GM23338 (cell line): ENCODE results near the gene MTARC1. TPM values are rescaled to one million over a fixed set of nuclear protein-coding genes. Genes with fewer than 3 reads are reported as not detected.

ENCODE experiments used
- ATAC-seq: fragments of 200-7000 bp; cut with Tn5 transposase; 3 replicates; pipeline ENCODE4 v1.9.1; 2020
- DNase-seq: peaks from one replicate; pipeline ENCODE4 v3.0.0-alpha.2; 2015; ENCODE audit warnings: low spot score
- H2AFZ ChIP-seq: fragments of 200-600 bp; sonication (generic); 2 replicates; pipeline ENCODE4 v1.8.0; 2016; ENCODE audit warnings: antibody characterized with exemption, mild to moderate bottlenecking, moderate library complexity
- H3F3A ChIP-seq: fragments of 200-600 bp; sonication (generic); replicated peaks from 2 replicates; pipeline ENCODE4 v1.8.0; 2017; ENCODE audit warnings: antibody characterized with exemption, mixed run types, low read depth
- H3K27ac ChIP-seq: fragments of 200-600 bp; sonication (generic); 2 replicates; pipeline ENCODE4 v1.6.1; 2016; ENCODE audit warnings: low read depth
- H3K27me3 ChIP-seq: fragments of 200-600 bp; sonication (generic); 2 replicates; pipeline ENCODE4 v1.8.0; 2016; ENCODE audit warnings: mild to moderate bottlenecking, mixed run types, moderate library complexity; ENCODE audit not compliant: insufficient read depth
- H3K36me3 ChIP-seq: fragments of 200-600 bp; sonication (generic); 2 replicates; pipeline ENCODE4 v1.8.0; 2016; ENCODE audit warnings: mild to moderate bottlenecking; ENCODE audit not compliant: insufficient read depth
- H3K4me1 ChIP-seq: fragments of 200-600 bp; sonication (generic); 2 replicates; pipeline ENCODE4 v1.8.0; 2016; ENCODE audit warnings: mild to moderate bottlenecking, moderate library complexity; ENCODE audit not compliant: insufficient read depth
- H3K4me2 ChIP-seq: fragments of 200-600 bp; sonication (generic); 2 replicates; pipeline ENCODE4 v1.7.1; 2017; ENCODE audit warnings: mixed run types
- H3K4me3 ChIP-seq: fragments of 200-600 bp; sonication (generic); 2 replicates; pipeline ENCODE4 v1.6.1; 2016; ENCODE audit warnings: mixed run types
- H3K79me2 ChIP-seq: fragments of 200-600 bp; sonication (generic); replicated peaks from 2 replicates; pipeline ENCODE4 v1.8.0; 2017; ENCODE audit warnings: mild to moderate bottlenecking; ENCODE audit not compliant: insufficient read depth
- H3K9me2 ChIP-seq: fragments of 200-600 bp; sonication (generic); 2 replicates; pipeline ENCODE4 v1.8.0; 2017; ENCODE audit not compliant: insufficient read depth
- H4K20me1 ChIP-seq: fragments of 200-600 bp; sonication (generic); replicated peaks from 2 replicates; pipeline ENCODE4 v1.8.0; 2017; ENCODE audit warnings: mild to moderate bottlenecking; ENCODE audit not compliant: insufficient read depth
- H3K27ac Mint-ChIP-seq: 2 replicates; pipeline ENCODE4 v1.8.0; 2020; ENCODE audit warnings: inconsistent platforms, mild to moderate bottlenecking, moderate library complexity, mixed read lengths
- H3K27me3 Mint-ChIP-seq: 3 replicates; pipeline ENCODE4 v1.8.0; 2022; ENCODE audit warnings: low read depth, mild to moderate bottlenecking, moderate library complexity, mixed read lengths, inconsistent platforms; ENCODE audit not compliant: insufficient read depth, poor library complexity
- H3K36me3 Mint-ChIP-seq: 3 replicates; pipeline ENCODE4 v1.8.0; 2021; ENCODE audit warnings: low read depth, mild to moderate bottlenecking, inconsistent platforms, moderate library complexity, mixed read lengths
- H3K4me1 Mint-ChIP-seq: 3 replicates; pipeline ENCODE4 v1.8.0; 2020; ENCODE audit warnings: mild to moderate bottlenecking, inconsistent platforms, mixed read lengths
- H3K4me3 Mint-ChIP-seq: 3 replicates; pipeline ENCODE4 v1.8.0; 2021; ENCODE audit warnings: moderate library complexity, mild to moderate bottlenecking, inconsistent platforms, mixed read lengths
- H3K9me3 Mint-ChIP-seq: 3 replicates; pipeline ENCODE4 v1.8.0; 2020; ENCODE audit warnings: moderate library complexity, mild to moderate bottlenecking, inconsistent platforms, mixed read lengths
- CREB1 ChIP-seq: fragments of 250-450 bp; sonication (Bioruptor Pico); IDR thresholded peaks from 2 replicates; pipeline ENCODE4 v1.5.0; 2020; ENCODE audit warnings: low read depth, mild to moderate bottlenecking, moderate library complexity
- CTCF ChIP-seq, 2 experiments: fragments of 200-600 bp in 1 of 2; sonication (generic) in 1 of 2; conservative IDR thresholded peaks; 2 replicates each; pipeline versions ENCODE4 v1.5.1 to v1.6.1; 2016 to 2017; ENCODE audit warnings: antibody characterized with exemption in 2 of 2, low read depth in 2 of 2, mild to moderate bottlenecking in 2 of 2, moderate library complexity in 1 of 2
- ETS1 ChIP-seq: IDR thresholded peaks from 2 replicates; pipeline ENCODE4 v1.6.1; 2016; ENCODE audit warnings: antibody characterized with exemption
- EZH2 ChIP-seq: fragments of 200-600 bp; sonication (generic); IDR thresholded peaks from one replicate; pipeline ENCODE4 v1.8.0; 2017; ENCODE audit warnings: antibody characterized with exemption, mild to moderate bottlenecking, low read depth; ENCODE audit not compliant: unreplicated experiment
- EZH2phosphoT487 ChIP-seq: fragments of 200-600 bp; sonication (generic); IDR thresholded peaks from one replicate; pipeline ENCODE4 v1.8.1; 2018; ENCODE audit warnings: antibody characterized with exemption; ENCODE audit not compliant: unreplicated experiment
- JUNB ChIP-seq: IDR thresholded peaks from one replicate; pipeline ENCODE4 v1.6.1; 2016; ENCODE audit warnings: antibody characterized with exemption; ENCODE audit not compliant: unreplicated experiment
- NANOG ChIP-seq: IDR thresholded peaks from 2 replicates; pipeline ENCODE4 v1.6.1; 2016; ENCODE audit warnings: antibody characterized with exemption, borderline replicate concordance
- POLR2AphosphoS5 ChIP-seq: IDR thresholded peaks from 2 replicates; pipeline ENCODE4 v1.6.1; 2016; ENCODE audit warnings: antibody characterized with exemption, low read depth
- STAT1 ChIP-seq: IDR thresholded peaks from one replicate; pipeline ENCODE4 v1.6.1; 2016; ENCODE audit warnings: antibody characterized with exemption; ENCODE audit not compliant: unreplicated experiment
- ZNF114 ChIP-seq: fragments of 250-450 bp; sonication (Bioruptor Pico); IDR thresholded peaks from 2 replicates; pipeline ENCODE4 v1.5.0; 2020; ENCODE audit warnings: mild to moderate bottlenecking, moderate library complexity
- ZNF331 ChIP-seq: fragments of 250-450 bp; sonication (Bioruptor Pico); IDR thresholded peaks from 2 replicates; pipeline ENCODE4 v1.5.0; 2020; ENCODE audit warnings: low read depth, mild to moderate bottlenecking, moderate library complexity
- polyA plus RNA-seq: library from polyadenylated mRNA; unstranded; fragments of >200 nt; fragmentation: Nextera tagmentation; extraction: Ambion mirVana; gene quantifications from 2 replicates; pipeline ENCODE4 v1.2.1, GENCODE V29; 2016
- total RNA-seq: library from RNA; depleted of rRNA; stranded (reverse); fragments of >200 nt; shearing (Covaris generic); gene quantifications from 2 replicates; pipeline ENCODE4 v1.2.3, GENCODE V29; 2014
- TF ChIP-seq, protein P1 (sequence below): fragments of 250-450 bp; sonication (Bioruptor Pico); IDR thresholded peaks from 2 replicates; pipeline ENCODE4 v1.5.0; 2020; ENCODE audit warnings: mild to moderate bottlenecking, moderate library complexity
- TF ChIP-seq, protein P2 (sequence below): IDR thresholded peaks from one replicate; pipeline ENCODE4 v1.6.1; 2018; ENCODE audit warnings: antibody characterized with exemption; ENCODE audit not compliant: unreplicated experiment

MTARC1 gene
- total and polyA plus RNA-seq, 2 experiments from 2014 or later: 33.9 to 34.6 TPM

DNA sequence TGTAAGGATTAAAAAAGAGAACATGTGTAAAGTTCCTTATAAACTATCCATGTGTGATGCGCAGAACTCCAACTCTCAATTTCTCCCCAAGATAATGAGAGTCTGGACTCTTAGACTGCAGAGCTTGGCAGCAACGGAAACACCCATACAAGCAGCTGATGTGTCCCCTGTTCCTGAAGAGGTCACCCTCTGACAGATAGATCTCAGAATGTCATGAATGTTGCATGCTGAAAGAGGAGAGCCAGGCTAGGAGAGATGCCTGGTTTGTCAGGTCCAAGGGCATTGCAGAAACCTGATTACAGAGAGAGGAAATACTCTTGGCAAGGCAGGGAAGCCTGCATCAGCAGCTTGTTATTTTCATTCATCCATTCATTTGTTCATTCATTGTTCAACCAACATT is 24.2 kb downstream of the MTARC1 start:
- Histone ChIP-seq H3F3A (no peaks in the 10 kb centered on the region), H3K4me3 (no peak overlapping the region), H3K9me2 (no peaks in the 10 kb centered on the region), H4K20me1 (peaks cover 4% of the 10 kb centered on the region; the same call in 1 of the 2 replicates), H2AFZ (no peak overlapping the region), H3K36me3 (peaks cover 10% of the 10 kb centered on the region), H3K4me2 (no peak overlapping the region), H3K27ac (no peak overlapping the region), H3K27me3 (no peaks in the 10 kb centered on the region), H3K4me1 (0 out of 2 replicates have a peak, but pooled peaks cover 3% of the 10 kb centered on the region), H3K79me2 (no peaks in the 10 kb centered on the region)
- Mint-ChIP-seq H3K4me3 (no peak overlapping the region), H3K4me1 (peaks cover 14% of the 10 kb centered on the region; the same call in 2 of the 3 replicates), H3K9me3 (no peaks in the 10 kb centered on the region), H3K27ac (no peak overlapping the region), H3K36me3 (peaks cover 50% of the 10 kb centered on the region), H3K27me3 (peaks cover 11% of the 10 kb centered on the region)
- ATAC-seq (no peak), DNase-seq (no peak)
- no peak for TF ChIP-seq CREB1 (CRISPR knock-in tag)
- TF ChIP-seq STAT1: no peak
- no peak for TF ChIP-seq EZH2phosphoT487
- no peak for TF ChIP-seq ETS1
- TF ChIP-seq NANOG: no peak
- TF ChIP-seq, protein P1, sequence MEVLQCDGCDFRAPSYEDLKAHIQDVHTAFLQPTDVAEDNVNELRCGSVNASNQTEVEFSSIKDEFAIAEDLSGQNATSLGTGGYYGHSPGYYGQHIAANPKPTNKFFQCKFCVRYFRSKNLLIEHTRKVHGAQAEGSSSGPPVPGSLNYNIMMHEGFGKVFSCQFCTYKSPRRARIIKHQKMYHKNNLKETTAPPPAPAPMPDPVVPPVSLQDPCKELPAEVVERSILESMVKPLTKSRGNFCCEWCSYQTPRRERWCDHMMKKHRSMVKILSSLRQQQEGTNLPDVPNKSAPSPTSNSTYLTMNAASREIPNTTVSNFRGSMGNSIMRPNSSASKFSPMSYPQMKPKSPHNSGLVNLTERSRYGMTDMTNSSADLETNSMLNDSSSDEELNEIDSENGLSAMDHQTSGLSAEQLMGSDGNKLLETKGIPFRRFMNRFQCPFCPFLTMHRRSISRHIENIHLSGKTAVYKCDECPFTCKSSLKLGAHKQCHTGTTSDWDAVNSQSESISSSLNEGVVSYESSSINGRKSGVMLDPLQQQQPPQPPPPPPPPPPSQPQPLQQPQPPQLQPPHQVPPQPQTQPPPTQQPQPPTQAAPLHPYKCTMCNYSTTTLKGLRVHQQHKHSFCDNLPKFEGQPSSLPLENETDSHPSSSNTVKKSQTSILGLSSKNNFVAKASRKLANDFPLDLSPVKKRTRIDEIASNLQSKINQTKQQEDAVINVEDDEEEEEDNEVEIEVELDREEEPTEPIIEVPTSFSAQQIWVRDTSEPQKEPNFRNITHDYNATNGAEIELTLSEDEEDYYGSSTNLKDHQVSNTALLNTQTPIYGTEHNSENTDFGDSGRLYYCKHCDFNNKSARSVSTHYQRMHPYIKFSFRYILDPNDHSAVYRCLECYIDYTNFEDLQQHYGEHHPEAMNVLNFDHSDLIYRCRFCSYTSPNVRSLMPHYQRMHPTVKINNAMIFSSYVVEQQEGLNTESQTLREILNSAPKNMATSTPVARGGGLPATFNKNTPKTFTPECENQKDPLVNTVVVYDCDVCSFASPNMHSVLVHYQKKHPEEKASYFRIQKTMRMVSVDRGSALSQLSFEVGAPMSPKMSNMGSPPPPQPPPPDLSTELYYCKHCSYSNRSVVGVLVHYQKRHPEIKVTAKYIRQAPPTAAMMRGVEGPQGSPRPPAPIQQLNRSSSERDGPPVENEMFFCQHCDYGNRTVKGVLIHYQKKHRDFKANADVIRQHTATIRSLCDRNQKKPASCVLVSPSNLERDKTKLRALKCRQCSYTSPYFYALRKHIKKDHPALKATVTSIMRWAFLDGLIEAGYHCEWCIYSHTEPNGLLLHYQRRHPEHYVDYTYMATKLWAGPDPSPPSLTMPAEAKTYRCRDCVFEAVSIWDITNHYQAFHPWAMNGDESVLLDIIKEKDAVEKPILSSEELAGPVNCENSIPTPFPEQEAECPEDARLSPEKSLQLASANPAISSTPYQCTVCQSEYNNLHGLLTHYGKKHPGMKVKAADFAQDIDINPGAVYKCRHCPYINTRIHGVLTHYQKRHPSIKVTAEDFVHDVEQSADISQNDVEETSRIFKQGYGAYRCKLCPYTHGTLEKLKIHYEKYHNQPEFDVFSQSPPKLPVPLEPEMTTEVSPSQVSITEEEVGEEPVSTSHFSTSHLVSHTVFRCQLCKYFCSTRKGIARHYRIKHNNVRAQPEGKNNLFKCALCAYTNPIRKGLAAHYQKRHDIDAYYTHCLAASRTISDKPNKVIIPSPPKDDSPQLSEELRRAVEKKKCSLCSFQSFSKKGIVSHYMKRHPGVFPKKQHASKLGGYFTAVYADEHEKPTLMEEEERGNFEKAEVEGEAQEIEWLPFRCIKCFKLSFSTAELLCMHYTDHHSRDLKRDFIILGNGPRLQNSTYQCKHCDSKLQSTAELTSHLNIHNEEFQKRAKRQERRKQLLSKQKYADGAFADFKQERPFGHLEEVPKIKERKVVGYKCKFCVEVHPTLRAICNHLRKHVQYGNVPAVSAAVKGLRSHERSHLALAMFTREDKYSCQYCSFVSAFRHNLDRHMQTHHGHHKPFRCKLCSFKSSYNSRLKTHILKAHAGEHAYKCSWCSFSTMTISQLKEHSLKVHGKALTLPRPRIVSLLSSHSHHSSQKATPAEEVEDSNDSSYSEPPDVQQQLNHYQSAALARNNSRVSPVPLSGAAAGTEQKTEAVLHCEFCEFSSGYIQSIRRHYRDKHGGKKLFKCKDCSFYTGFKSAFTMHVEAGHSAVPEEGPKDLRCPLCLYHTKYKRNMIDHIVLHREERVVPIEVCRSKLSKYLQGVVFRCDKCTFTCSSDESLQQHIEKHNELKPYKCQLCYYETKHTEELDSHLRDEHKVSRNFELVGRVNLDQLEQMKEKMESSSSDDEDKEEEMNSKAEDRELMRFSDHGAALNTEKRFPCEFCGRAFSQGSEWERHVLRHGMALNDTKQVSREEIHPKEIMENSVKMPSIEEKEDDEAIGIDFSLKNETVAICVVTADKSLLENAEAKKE (CRISPR knock-in tag): no peak
- TF ChIP-seq CTCF (conservative IDR thresholded peaks at IDR 0.05; ENCODE audit: low read depth in 2 of 2): no peak
- TF ChIP-seq, protein P2, sequence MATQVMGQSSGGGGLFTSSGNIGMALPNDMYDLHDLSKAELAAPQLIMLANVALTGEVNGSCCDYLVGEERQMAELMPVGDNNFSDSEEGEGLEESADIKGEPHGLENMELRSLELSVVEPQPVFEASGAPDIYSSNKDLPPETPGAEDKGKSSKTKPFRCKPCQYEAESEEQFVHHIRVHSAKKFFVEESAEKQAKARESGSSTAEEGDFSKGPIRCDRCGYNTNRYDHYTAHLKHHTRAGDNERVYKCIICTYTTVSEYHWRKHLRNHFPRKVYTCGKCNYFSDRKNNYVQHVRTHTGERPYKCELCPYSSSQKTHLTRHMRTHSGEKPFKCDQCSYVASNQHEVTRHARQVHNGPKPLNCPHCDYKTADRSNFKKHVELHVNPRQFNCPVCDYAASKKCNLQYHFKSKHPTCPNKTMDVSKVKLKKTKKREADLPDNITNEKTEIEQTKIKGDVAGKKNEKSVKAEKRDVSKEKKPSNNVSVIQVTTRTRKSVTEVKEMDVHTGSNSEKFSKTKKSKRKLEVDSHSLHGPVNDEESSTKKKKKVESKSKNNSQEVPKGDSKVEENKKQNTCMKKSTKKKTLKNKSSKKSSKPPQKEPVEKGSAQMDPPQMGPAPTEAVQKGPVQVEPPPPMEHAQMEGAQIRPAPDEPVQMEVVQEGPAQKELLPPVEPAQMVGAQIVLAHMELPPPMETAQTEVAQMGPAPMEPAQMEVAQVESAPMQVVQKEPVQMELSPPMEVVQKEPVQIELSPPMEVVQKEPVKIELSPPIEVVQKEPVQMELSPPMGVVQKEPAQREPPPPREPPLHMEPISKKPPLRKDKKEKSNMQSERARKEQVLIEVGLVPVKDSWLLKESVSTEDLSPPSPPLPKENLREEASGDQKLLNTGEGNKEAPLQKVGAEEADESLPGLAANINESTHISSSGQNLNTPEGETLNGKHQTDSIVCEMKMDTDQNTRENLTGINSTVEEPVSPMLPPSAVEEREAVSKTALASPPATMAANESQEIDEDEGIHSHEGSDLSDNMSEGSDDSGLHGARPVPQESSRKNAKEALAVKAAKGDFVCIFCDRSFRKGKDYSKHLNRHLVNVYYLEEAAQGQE: no peak
- TF ChIP-seq ZNF114: no peak
- TF ChIP-seq ZNF331 (CRISPR knock-in tag): no peak
- no peak for TF ChIP-seq JUNB
- no peak for TF ChIP-seq POLR2AphosphoS5
- TF ChIP-seq EZH2: no peak
